Astrocyte of the hippocampus (primary cell): ENCODE results near the gene PUM1.

Source experiments
- DNase-seq: peaks from one replicate; pipeline ENCODE4 v3.0.0; 2011; ENCODE audit warnings: low read depth, low spot score

The PUM1 gene

GRCh38 chr1:31027693-31028526 is 37.6 kb downstream of the PUM1 start:
- DNase-seq, result no peak

GRCh38 chr1:31022259-31022658 is 43.3 kb downstream of the PUM1 start:
- no peak for DNase-seq

DNA sequence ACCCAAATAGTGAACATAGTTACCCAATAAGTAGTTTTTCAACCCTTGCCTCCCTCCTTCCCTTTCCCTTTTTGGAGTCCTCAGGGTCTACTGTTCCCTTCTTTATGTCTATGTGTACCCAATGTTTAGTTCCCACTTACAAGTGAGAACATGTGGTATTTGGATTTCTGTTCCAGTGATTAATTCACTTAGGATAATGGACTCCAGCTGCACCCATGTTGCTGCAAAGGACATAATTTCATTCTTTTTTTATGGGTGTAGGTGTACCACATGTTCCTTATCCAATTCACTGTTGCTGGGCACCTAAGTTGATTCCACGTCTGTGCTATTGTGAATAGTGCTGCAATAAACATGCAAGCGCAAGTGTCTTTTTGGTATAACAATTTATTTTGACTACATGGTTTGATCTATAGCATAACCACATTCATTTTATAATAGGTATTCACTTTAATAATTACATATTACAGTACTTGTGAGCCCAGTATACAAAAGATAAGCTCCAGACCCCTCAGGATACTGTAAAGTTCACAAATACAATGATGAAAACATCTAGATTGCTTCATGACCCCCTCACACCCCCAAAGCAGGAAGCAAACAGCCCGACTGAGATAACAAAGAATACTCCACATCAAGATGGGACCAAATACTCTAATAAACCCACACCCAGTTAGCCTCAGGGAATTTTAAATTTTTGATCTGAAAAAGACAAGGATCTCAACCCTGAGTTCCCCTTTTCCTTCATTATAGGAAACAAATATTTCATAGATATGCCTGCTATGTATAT is 45.3 kb downstream of the PUM1 start:
- DNase-seq, result no peak

- DNase-seq, result no peak
These were observed 46.1 kb downstream of the PUM1 start for GRCh38 chr1:31019401-31019800.

DNA sequence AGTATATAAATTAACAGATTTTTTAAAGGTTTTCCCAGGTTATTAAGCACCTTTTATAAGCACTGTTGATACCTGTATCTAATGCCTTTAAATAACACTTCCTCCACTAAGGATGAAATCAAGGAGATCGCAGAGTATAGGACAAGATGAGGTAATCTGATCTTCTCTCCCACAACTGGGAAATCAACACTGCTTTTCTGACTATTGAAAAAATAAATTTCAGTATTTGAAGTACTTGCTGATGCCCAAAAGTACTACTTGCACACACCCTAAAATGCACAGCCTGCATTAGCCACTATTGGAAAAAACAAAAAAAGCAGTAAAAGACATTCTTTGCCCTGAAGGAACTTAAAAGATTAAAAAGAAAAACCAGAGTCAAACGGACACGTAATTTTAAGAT is 48.6 kb downstream of the PUM1 start:
- DNase-seq, result no peak

- DNase-seq, result no peak
These were observed 52.2 kb downstream of the PUM1 start for GRCh38 chr1:31013187-31013864.

DNA sequence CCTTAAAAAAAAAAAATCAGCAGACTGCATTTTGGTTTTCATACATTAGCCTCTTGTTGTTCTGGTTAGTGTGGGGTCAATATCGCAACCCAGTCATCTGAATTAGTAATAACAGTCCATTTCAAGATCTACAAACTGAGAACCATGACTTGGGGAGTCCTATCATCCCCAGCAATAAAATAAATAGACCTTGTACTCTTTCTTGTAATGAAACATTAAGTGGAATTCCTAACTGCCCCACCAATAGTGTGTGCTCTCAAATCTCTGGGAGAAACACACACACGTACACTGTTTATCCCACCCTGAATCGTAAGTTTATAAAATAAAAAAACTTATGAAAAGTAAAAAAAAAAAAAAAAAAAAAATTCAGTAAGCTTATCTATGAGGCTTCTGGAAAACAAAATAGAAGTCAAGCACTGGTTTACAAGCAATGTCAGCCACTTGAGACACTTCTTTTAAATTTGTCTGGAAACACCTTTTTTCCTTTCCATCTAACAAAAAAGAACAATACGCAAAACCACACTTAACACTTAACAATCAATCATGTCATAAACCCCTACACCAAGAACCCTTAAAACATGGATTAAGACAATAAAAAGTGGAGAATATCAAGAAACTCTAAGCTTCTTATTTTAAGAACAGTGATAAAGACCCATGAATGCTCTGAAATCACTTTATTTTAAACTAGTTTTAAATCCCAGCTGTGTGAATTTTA is 53.1 kb downstream of the PUM1 start:
- no peak for DNase-seq

GRCh38 chr1:31011719-31012118 is 53.8 kb downstream of the PUM1 start:
- no peak for DNase-seq

DNA sequence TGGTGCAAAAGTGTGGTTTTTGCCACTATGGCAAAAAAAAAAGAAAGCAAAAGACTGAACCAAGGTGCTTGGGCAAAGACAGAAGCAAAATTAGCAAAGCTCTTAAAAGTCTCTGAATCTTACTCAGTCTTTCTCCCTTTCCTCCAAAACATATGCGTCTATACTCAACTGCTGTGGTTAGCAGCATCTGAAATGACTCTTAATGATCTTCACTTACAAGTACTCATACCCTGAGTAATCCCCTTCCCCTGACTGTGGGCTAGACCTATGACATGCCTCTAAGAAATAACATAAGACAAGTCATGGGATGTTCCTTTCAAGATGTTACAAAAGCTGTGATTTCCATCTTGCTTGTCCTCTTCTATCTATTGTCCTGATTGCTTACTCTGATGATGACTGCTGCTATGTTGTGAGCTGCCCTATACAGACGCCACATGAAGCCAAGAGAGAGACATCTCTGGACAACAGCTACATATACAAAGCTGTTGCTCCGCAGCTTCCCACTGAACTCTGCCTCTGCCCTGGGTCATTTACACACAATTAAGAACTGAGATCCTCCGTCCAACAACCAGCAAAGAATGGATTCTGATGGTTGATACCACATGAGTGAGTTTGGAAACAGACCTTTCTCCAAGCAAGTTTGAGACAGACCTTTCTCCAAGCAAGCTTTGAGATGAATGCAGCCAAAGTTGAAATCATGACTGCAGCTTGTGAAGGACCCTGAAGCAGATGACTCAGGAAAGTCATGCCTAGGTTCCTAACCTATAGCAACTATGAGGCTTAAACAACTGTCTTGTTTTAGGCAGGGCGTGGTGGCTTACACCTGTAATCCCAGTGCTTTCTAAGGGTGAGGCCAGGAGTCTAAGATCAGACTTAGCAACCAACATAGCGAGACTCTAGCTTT is 55.2 kb downstream of the PUM1 start:
- peak; percentile 43 for DNase-seq

- peak; percentile 91 for DNase-seq
These were observed 58.0 kb downstream of the PUM1 start for GRCh38 chr1:31007462-31007991.

DNA sequence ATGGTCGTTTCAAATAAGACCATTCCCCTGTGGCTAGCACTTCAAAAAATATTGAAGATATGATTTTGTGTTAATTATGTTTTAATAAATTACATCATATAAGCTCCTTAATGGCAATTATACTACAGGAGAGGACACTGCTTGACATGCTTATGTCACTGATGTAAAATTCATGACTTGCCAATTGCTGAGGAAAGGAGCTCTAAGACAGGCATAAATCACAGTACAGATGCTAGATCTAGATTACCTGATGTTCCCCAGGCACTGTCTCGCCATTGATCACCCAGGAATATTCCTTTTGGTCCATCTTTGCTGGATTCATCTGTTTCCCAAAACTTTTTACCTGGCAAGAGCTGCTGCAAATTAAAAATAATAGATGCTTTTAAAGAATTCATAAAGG is 58.8 kb downstream of the PUM1 start:
- no peak for DNase-seq

GRCh38 chr1:31005617-31006166 is 59.8 kb downstream of the PUM1 start:
- no peak for DNase-seq

GRCh38 chr1:31005198-31005597 is 60.3 kb downstream of the PUM1 start:
- no peak for DNase-seq

DNA sequence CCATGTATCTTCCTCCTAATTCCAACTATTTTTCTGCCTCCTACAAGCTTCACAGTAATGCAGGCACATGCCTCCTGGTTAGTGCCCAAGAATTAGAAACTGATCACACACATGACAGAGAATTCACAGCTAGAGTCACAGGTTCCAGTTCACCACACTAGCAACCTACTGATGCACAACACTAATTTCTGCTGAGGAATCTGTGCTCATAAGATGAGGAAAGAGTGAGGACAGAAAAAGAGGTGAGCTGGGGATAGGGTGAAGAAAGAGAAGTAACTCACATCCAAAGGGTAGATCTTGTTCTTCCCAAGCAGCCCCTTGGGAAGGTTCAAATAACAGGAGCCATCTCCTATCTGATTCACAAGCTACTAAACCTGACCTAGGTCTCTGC is 61.3 kb downstream of the PUM1 start:
- no peak for DNase-seq

- no peak for DNase-seq
These were observed 61.8 kb downstream of the PUM1 start for GRCh38 chr1:31003613-31004230.

DNA sequence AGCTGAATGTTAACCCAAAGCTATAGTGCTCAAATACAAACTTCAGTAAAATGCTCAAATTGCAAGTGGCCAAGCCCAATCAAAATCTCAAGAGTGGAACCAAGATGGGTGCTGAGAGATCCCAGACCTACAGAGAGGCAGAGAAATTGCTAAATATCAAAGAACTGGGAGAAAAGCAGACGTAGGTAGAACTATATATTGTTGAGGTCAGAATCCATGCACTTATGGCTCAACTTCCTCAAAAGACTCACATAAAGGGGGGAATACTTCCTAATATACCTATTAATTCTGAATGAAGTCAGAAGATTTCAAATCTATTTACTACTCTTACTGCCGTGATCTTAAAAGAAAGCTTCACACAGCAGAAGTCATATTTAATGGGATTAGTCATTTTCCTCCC is 65.2 kb downstream of the PUM1 start:
- DNase-seq, result no peak

DNA sequence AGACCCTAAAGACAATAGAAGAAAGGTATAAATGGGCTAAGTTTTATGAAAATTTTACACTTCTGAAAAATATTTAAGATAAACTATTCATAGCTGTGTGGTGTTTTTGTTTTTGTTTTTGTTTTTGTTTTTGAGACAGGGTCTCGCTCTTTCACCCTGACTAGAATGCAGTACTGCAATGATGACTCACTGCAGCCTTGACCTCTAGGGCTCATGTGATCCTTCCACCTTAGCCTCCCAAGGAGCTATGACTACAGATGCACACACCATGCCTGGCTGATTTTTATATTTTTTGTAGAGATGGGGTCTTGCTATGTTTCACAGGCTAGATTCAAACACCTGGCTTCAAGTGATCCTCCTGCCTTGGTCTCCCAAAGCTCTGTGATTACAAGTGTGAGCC is 66.6 kb downstream of the PUM1 start:
- no peak for DNase-seq

- DNase-seq, result no peak
These were observed 67.3 kb downstream of the PUM1 start for GRCh38 chr1:30998171-30998570.

- no peak for DNase-seq
These were observed 68.0 kb downstream of the PUM1 start for GRCh38 chr1:30997463-30998057.
